GM12878 (cell line): ENCODE results near the gene MMP1. TPM values are rescaled to one million over a fixed set of nuclear protein-coding genes. Genes with fewer than 3 reads are reported as not detected.

Source experiments
- ATAC-seq: fragments of 200-7000 bp; cut with Tn5 transposase; 3 replicates; pipeline ENCODE4 v1.9.1; 2020; ENCODE audit warnings: mild to moderate bottlenecking, moderate library complexity
- BruUV-seq: library from RNA; stranded (reverse); fragments of 400-500 nt; replicated peaks from 2 replicates; lab custom pipeline; 2021; lab: Mats Ljungman, UMichigan
- CTCF ChIA-PET: fragments of 300-600 bp; sonication (Branson Sonifier 250); formaldehyde crosslinking; extraction: SDS; loops from one replicate; lab custom pipeline; 2021; ENCODE audit warnings: inconsistent platforms; lab: Yijun Ruan, JAX
- POLR2A ChIA-PET: fragments of 350-600 bp; formaldehyde crosslinking; extraction: SDS; loops from one replicate; lab custom pipeline; 2021; ENCODE audit warnings: inconsistent platforms; lab: Charles Lee
- RAD21 ChIA-PET: fragments of 300-600 bp; sonication (Branson Sonifier 250); formaldehyde crosslinking; loops from one replicate; lab custom pipeline; 2023; ENCODE audit warnings: antibody characterized with exemption; ENCODE audit not compliant: unreplicated experiment; lab: Charles Lee
- SMC1A ChIA-PET: fragments of 300-600 bp; sonication (Branson Sonifier 250); formaldehyde crosslinking; loops from one replicate; lab custom pipeline; 2023; ENCODE audit not compliant: unreplicated experiment, uncharacterized antibody; lab: Charles Lee
- DNase-seq: peaks from one replicate; pipeline ENCODE4 v3.0.0-alpha.2; 2011; ENCODE audit warnings: low read depth, low spot score
- FAIRE-seq: peaks from 3 replicates; lab custom pipeline; 2011; peaks lifted over from hg19 to GRCh38; lab: Jason Lieb, UNC
- H2AFZ ChIP-seq: 2 replicates; pipeline ENCODE4 v1.6.0; 2011; ENCODE audit warnings: low read depth, low read length, control low read depth; ENCODE audit not compliant: control insufficient read depth
- H3K27ac ChIP-seq: 2 replicates; pipeline ENCODE4 v1.5.1; 2011; ENCODE audit warnings: control low read depth; ENCODE audit not compliant: control insufficient read depth, insufficient read depth
- H3K27me3 ChIP-seq, 2 experiments: replicated peaks in 1 of 2; 2 replicates each; pipeline versions ENCODE4 v1.6.0 to v1.6.1; 2011; ENCODE audit warnings: low read length in 1 of 2; ENCODE audit not compliant: control insufficient read depth in 2 of 2, insufficient read depth in 2 of 2
- H3K36me3 ChIP-seq, 2 experiments: 2 replicates each; pipeline ENCODE4 v1.5.1; 2011; ENCODE audit warnings: low read length in 1 of 2; ENCODE audit not compliant: control insufficient read depth in 2 of 2, insufficient read depth in 2 of 2
- H3K4me1 ChIP-seq: 2 replicates; pipeline ENCODE4 v1.6.1; 2011; ENCODE audit warnings: mild to moderate bottlenecking, low read length, moderate library complexity, mixed read lengths; ENCODE audit not compliant: control insufficient read depth, insufficient read depth
- H3K4me2 ChIP-seq: 2 replicates; pipeline ENCODE4 v1.6.0; 2011; ENCODE audit warnings: control low read depth; ENCODE audit not compliant: control insufficient read depth, insufficient read depth
- H3K4me3 ChIP-seq: fragments of 200-600 bp; sonication (generic); 2 replicates; pipeline ENCODE4 v1.5.1; 2016
- H3K79me2 ChIP-seq: 2 replicates; pipeline ENCODE4 v1.6.0; 2011; ENCODE audit warnings: low read length; ENCODE audit not compliant: control insufficient read depth, insufficient read depth
- H3K9ac ChIP-seq: 2 replicates; pipeline ENCODE4 v1.8.0; 2011; ENCODE audit warnings: low read length, control low read depth, mixed read lengths; ENCODE audit not compliant: control insufficient read depth, insufficient read depth
- H3K9me3 ChIP-seq: replicated peaks from 3 replicates; pipeline ENCODE4 v1.5.1; 2011; ENCODE audit warnings: mild to moderate bottlenecking, low read length; ENCODE audit not compliant: control insufficient read depth, insufficient read depth
- H4K20me1 ChIP-seq: 2 replicates; pipeline ENCODE4 v1.6.0; 2011; ENCODE audit not compliant: control insufficient read depth, insufficient read depth
- BACH1 ChIP-seq: fragments of 450-650 bp; IDR thresholded peaks from 2 replicates; pipeline ENCODE4 v1.6.1; 2017; ENCODE audit warnings: mild to moderate bottlenecking, borderline replicate concordance
- E4F1 ChIP-seq: fragments of 450-650 bp; IDR thresholded peaks from 2 replicates; pipeline ENCODE4 v1.6.1; 2018; ENCODE audit warnings: borderline replicate concordance, mild to moderate bottlenecking; ENCODE audit not compliant: partially characterized antibody
- IRF5 ChIP-seq: fragments of 450-650 bp; IDR thresholded peaks from 2 replicates; pipeline ENCODE4 v1.6.1; 2017; ENCODE audit warnings: borderline replicate concordance
- JUNB ChIP-seq: IDR thresholded peaks from 2 replicates; pipeline ENCODE4 v1.6.1; 2016; ENCODE audit warnings: antibody characterized with exemption, mild to moderate bottlenecking
- NFIC ChIP-seq: IDR thresholded peaks from 2 replicates; pipeline ENCODE4 v1.6.1; 2012; ENCODE audit warnings: low read depth, mild to moderate bottlenecking, inconsistent platforms, low read length, moderate library complexity
- SUZ12 ChIP-seq: fragments of 200-600 bp; sonication (generic); IDR thresholded peaks from one replicate; pipeline ENCODE4 v1.6.1; 2018; ENCODE audit warnings: antibody characterized with exemption, mild to moderate bottlenecking; ENCODE audit not compliant: unreplicated experiment
- TAF1 ChIP-seq: IDR thresholded peaks from 2 replicates; pipeline ENCODE4 v1.6.1; 2011; ENCODE audit warnings: mild to moderate bottlenecking, low read depth, low read length, borderline replicate concordance
- TARDBP ChIP-seq: IDR thresholded peaks from 2 replicates; pipeline ENCODE4 v1.6.1; 2016; ENCODE audit warnings: borderline replicate concordance
- ZBTB11 ChIP-seq: fragments of 450-650 bp; formaldehyde crosslinking; IDR thresholded peaks from 2 replicates; pipeline ENCODE4 v1.5.0; 2022; ENCODE audit warnings: mild to moderate bottlenecking, missing genetic modification characterization
- ZZZ3 ChIP-seq: IDR thresholded peaks from 2 replicates; pipeline ENCODE4 v1.6.1; 2011; ENCODE audit warnings: low read depth; ENCODE audit not compliant: control insufficient read depth, insufficient read length
- WGBS: methylation state at CpG from one replicate; pipeline ENCODE4 v1.1.6; 2016; ENCODE audit warnings: low lambda C conversion rate; ENCODE audit not compliant: insufficient replicate concordance, insufficient coverage; ENCODE audit errors: missing lambda C conversion rate; 5-methylcytosine and 5-hydroxymethylcytosine counted together
- in situ Hi-C: fragments of 300-500 bp; cut with MboI; formaldehyde crosslinking; loops from 9 replicates; pipeline ENCODE4 v1.14.3; 2018; ENCODE audit warnings: mixed read lengths
- intact Hi-C: fragments of 100-400 bp; cut with micrococcal nuclease; formaldehyde crosslinking; loops from one replicate; pipeline ENCODE4 v1.14.2; 2022; ENCODE audit not compliant: unreplicated experiment
- polyA plus RNA-seq, 11 experiments: library from polyadenylated mRNA; depleted of rRNA in 4 of 11; unstranded in 6 of 11; stranded (reverse) in 5 of 11; fragments of >200 nt; fragmentation: Nextera tagmentation in 4 of 11; fragmentation: Illumina TruSeq in 1 of 11; extraction: Ambion mirVana in 4 of 11; extraction: Trizol in 1 of 11; gene quantifications; 1 replicate in 1 of 11; 2 replicates in 10 of 11; pipeline versions ENCODE4 v1.2.1 to v1.2.3, GENCODE V29; 2011 to 2016; ENCODE audit warnings: inconsistent platforms in 2 of 11, missing spikeins in 2 of 11, low read depth in 1 of 11
- total RNA-seq, 4 experiments: library from RNA; depleted of rRNA in 3 of 4; stranded (reverse); fragments of >200 nt in 3 of 4; fragmentation: Illumina TruSeq in 1 of 4; extraction: Trizol in 1 of 4; gene quantifications; 2 replicates each; pipeline versions ENCODE4 v1.2.1 to v1.2.3, GENCODE V29; 2013 to 2021
- TF ChIP-seq, protein P1 (sequence below): IDR thresholded peaks from 2 replicates; pipeline ENCODE4 v1.6.1; 2011; ENCODE audit warnings: borderline replicate concordance, low read depth, mild to moderate bottlenecking, moderate library complexity, low read length; ENCODE audit not compliant: insufficient read depth, poor library complexity, severe bottlenecking

MMP1 gene
- total and polyA plus RNA-seq, 10 of the 15 experiments (the other 5 are each of a cell fraction or from before 2014, with no cell fraction given) = not detected

DNA sequence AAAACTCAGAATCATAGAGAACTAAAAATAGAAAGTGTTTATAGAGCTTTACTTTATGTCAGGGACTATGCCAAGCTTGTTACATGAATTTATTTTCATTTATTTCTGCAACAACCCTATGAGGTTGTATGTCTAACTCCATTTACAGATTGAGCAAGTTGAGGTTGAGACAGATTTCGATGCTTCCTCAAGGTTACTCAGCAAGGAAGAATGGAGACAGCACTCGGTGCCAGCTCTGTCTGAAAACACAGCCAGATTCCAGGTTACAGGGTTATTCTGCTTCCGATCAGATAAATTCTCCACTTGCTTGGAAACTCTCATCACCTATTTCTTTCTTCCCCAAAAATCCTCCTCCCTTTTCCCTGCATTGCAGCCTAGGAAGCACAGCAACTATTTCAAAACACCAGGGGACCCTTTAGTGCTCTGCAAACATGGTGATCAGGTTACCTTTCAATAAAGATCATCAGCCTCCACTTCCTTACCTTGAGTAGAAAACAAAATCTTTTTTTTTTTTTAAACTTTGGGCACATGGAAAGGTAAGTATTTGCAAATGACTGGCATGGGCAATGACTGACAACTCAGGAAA is 38.4 kb upstream of the MMP1 start:
- Histone ChIP-seq H3K4me3 (no peak overlapping the region), H3K9me3 (no peaks in the 10 kb centered on the region), H3K9ac (no peak overlapping the region), H3K36me3 (no peaks in the 10 kb centered on the region), H3K27me3 (peaks cover 0 to 4% of the 10 kb centered on the region in 2 experiments; a peak in 2 of 4 replicates), H3K4me1 (no peaks in the 10 kb centered on the region), H4K20me1 (no peaks in the 10 kb centered on the region), H3K4me2 (no peak overlapping the region), H3K27ac (no peak overlapping the region), H2AFZ (no peak overlapping the region), H3K79me2 (no peaks in the 10 kb centered on the region)
- ATAC-seq (no peak), FAIRE-seq (no peak), DNase-seq (no peak)
- BruUV-seq = no TSS peak
- 36% methylated on average over 3 of the region's 3 CpGs for WGBS
- in situ Hi-C loops = no loop called here
- ChIA-PET SMC1A (interaction anchor here (0.9 to 1.9 kb wide), 5 partner anchors 41 to 104 kb away, joined by 3 to 8 read pairs (median 4); no protein-coding TSS in a partner anchor), CTCF (interaction anchor here (1.2 to 1.9 kb wide), 3 partner anchors 24 to 105 kb away, joined by 3 to 9 read pairs (median 5); no protein-coding TSS in a partner anchor), POLR2A (no interaction called here), RAD21 (no interaction called here)
- intact Hi-C loops = no loop called here
- TF ChIP-seq NFIC (no peak), ZZZ3 (no peak), SUZ12 (no peak), TARDBP (no peak), IRF5 (no peak), E4F1 (no peak), ZBTB11 (CRISPR knock-in tag) (no peak), BACH1 (no peak), JUNB (no peak), TAF1 (no peak)
- TF ChIP-seq, protein P1, sequence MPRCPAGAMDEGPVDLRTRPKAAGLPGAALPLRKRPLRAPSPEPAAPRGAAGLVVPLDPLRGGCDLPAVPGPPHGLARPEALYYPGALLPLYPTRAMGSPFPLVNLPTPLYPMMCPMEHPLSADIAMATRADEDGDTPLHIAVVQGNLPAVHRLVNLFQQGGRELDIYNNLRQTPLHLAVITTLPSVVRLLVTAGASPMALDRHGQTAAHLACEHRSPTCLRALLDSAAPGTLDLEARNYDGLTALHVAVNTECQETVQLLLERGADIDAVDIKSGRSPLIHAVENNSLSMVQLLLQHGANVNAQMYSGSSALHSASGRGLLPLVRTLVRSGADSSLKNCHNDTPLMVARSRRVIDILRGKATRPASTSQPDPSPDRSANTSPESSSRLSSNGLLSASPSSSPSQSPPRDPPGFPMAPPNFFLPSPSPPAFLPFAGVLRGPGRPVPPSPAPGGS = no peak
